Upper lobe of right lung (tissue), 1 donor: ENCODE data around the gene EHBP1. TPM values are rescaled to one million over a fixed set of nuclear protein-coding genes. Genes with fewer than 3 reads are reported as not detected.

Experiments used
- ATAC-seq: fragments of 200-7000 bp; cut with Tn5 transposase; one replicate; pipeline ENCODE4 v1.9.1; 2020; ENCODE audit warnings: mild to moderate bottlenecking, moderate library complexity
- DNase-seq: peaks from one replicate; pipeline ENCODE4 v3.0.0-alpha.2; 2020
- H3K27ac ChIP-seq: fragments of 200-600 bp; one replicate; pipeline ENCODE4 v1.8.0; 2022
- H3K27me3 ChIP-seq: fragments of 200-600 bp; one replicate; pipeline ENCODE4 v1.8.0; 2022; ENCODE audit warnings: mild to moderate bottlenecking
- H3K36me3 ChIP-seq: fragments of 200-600 bp; one replicate; pipeline ENCODE4 v1.8.0; 2022
- H3K4me1 ChIP-seq: fragments of 200-600 bp; one replicate; pipeline ENCODE4 v1.8.0; 2022
- H3K4me3 ChIP-seq: fragments of 200-600 bp; one replicate; pipeline ENCODE4 v1.8.0; 2022; ENCODE audit warnings: mild to moderate bottlenecking
- H3K9me3 ChIP-seq: fragments of 200-600 bp; one replicate; pipeline ENCODE4 v1.8.0; 2022
- intact Hi-C: fragments of 100-400 bp; cut with DNase I; formaldehyde crosslinking; loops from one replicate; pipeline ENCODE4 v1.11.0; 2022
- total RNA-seq: library from RNA; stranded (reverse); fragmentation: NEBNext Ultra II Directional; extraction: Animal tissue kit (Norgen Biotek cat#: 25700); gene quantifications from one replicate; pipeline ENCODE4 v1.2.1, GENCODE V29; 2021
- TF ChIP-seq, protein P1 (sequence below): fragments of 200-600 bp; IDR thresholded peaks from one replicate; pipeline ENCODE4 v1.8.0; 2022; ENCODE audit warnings: antibody characterized with exemption
- donor health status: DM: no; HTN: yes; CAD: no; lungs with severe emphysema.

The EHBP1 gene
- total RNA-seq, 1 donor from 2014 or later: 46.7 TPM

DNA sequence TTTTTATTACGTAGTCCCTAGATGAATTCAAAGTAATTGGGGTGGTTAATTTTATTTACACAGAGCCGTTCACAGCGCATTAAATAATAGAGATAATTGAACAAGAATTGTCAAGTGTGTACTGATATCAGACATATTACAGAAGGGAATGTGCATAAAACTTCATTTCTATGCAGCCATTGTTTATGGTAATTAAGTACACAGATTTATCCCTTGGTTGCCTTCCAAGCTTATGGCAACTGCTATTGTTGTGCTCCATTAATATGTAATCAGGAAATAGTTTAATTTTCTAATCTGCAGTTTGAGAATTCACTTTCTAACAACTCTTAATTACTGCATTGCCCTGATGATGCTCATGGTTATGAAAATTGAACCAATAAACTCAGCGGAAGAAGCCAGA lies 297.8 kb downstream of the EHBP1 start:
- no peaks in the 10 kb centered on the region for H3K27me3 ChIP-seq
- no peaks in the 10 kb centered on the region for H3K4me1 ChIP-seq
- no peak overlapping the region for H3K27ac ChIP-seq
- no peak overlapping the region for H3K4me3 ChIP-seq
- intact Hi-C loops: no loop called here
- no peaks in the 10 kb centered on the region for H3K9me3 ChIP-seq
- H3K36me3 ChIP-seq: no peaks in the 10 kb centered on the region
- ATAC-seq: no peak
- TF ChIP-seq, protein P1, sequence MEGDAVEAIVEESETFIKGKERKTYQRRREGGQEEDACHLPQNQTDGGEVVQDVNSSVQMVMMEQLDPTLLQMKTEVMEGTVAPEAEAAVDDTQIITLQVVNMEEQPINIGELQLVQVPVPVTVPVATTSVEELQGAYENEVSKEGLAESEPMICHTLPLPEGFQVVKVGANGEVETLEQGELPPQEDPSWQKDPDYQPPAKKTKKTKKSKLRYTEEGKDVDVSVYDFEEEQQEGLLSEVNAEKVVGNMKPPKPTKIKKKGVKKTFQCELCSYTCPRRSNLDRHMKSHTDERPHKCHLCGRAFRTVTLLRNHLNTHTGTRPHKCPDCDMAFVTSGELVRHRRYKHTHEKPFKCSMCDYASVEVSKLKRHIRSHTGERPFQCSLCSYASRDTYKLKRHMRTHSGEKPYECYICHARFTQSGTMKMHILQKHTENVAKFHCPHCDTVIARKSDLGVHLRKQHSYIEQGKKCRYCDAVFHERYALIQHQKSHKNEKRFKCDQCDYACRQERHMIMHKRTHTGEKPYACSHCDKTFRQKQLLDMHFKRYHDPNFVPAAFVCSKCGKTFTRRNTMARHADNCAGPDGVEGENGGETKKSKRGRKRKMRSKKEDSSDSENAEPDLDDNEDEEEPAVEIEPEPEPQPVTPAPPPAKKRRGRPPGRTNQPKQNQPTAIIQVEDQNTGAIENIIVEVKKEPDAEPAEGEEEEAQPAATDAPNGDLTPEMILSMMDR: no peak
- no peak for DNase-seq

DNA sequence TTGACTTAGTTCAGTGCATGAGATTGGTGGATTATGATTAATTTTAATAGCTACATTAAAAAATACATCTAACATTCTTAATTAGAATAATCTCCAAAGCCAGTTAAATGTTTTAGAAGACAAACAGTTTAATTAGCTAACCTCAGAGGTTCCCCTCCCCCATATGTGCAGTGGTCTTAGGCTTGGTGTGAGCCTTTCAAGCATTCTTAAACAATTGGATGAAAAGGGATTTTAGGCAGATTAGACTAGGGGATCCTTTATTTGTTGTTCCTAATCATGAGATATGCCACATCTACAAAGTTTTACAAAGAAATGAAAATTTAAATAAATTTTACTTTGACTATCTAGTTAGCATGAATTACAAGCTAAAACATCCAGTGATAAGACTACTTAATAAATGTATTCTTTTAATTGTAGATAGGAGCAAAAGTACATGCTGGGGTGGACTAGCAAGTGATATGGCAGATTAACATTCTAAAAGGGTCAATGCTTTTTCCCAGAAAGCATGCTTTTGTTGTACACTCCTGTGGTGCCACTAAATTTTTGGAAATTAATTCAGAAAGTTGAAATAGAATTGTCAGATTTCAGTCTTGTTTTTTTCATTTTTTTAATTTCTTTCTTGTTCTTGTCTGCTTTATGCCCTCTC lies 302.4 kb downstream of the EHBP1 start:
- TF ChIP-seq, protein P1: no peak

DNA sequence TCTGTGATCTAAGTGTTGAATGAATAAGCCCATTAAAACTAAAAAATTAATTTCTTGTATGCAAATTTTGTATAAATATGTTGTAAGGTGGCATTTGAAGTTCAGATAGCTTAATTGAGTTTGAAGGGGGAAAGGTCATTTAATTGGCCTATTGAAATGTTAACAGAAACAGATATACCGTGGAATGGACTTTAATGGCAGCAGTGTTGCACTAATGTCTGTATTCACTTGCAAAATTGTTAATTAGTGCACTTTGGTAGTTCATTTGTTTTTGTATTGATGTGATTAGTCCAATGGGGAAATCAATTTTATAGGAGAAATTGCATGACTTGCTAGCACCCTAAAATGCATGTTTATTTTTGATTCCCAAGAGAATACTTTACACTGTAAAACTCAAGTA lies 303.3 kb downstream of the EHBP1 start:
- no peaks in the 10 kb centered on the region for H3K9me3 ChIP-seq
- DNase-seq (no peak), ATAC-seq (no peak)
- no peaks in the 10 kb centered on the region for H3K27me3 ChIP-seq
- intact Hi-C loops: no loop called here
- no peak overlapping the region for H3K27ac ChIP-seq
- H3K4me1 ChIP-seq: no peaks in the 10 kb centered on the region
- H3K4me3 ChIP-seq: no peak overlapping the region
- H3K36me3 ChIP-seq: peaks cover 8% of the 10 kb centered on the region
- TF ChIP-seq, protein P1: no peak

More for the DNA sequence above, 302.4 kb downstream of the EHBP1 start:
- no peaks in the 10 kb centered on the region for H3K4me1 ChIP-seq
- intact Hi-C loops: no loop called here
- H3K4me3 ChIP-seq: no peak overlapping the region
- peaks cover 1% of the 10 kb centered on the region for H3K36me3 ChIP-seq
- no peak overlapping the region for H3K27ac ChIP-seq
- no peaks in the 10 kb centered on the region for H3K9me3 ChIP-seq
- no peaks in the 10 kb centered on the region for H3K27me3 ChIP-seq
- ATAC-seq (no peak), DNase-seq (no peak)

DNA sequence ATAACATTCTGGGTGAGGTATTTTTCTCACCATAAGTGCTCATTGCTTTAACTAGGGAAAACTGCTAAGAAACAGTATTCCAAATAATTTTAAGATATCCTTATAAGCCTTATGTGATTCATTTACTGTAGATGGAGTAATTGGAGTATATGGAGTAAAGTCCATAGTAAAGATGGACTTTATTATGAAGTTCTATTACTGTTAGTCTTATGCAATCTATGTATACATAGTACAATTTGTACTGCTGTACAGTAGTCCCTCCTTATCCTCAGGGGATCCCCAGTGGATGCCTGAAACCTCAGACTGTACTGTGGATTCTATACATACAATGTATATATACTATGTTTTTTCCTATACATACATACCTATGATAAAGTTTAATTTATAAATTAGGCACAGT lies 304.0 kb downstream of the EHBP1 start:
- no peak for ATAC-seq
- intact Hi-C loops: no loop called here
- no peak overlapping the region for H3K4me3 ChIP-seq
- H3K9me3 ChIP-seq: no peaks in the 10 kb centered on the region
- H3K36me3 ChIP-seq: peaks cover 8% of the 10 kb centered on the region
- no peaks in the 10 kb centered on the region for H3K4me1 ChIP-seq
- no peak overlapping the region for H3K27ac ChIP-seq
- TF ChIP-seq, protein P1: no peak
- H3K27me3 ChIP-seq: no peaks in the 10 kb centered on the region
- DNase-seq: no peak

DNA sequence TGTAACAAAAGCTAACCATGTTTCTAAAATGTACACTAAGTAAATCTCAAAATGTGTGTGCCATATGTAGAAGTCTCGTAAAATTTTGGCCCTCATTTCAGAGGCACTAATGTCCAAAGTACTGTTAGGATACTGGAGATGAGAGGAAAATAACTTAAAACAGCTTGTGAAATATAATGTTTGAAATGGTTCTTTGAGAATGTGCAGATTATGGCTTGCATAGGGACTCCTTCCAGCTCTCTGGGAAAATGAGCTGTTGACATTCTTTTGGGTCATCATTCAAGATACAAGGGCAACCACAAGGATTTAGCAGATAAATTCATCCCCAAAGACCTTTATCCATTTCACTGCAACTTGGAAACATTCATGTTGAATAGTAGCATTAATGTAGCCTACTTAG lies 307.0 kb downstream of the EHBP1 start:
- no peak overlapping the region for H3K4me3 ChIP-seq
- intact Hi-C loops: no loop called here
- ATAC-seq (no peak), DNase-seq (no peak)
- TF ChIP-seq, protein P1: no peak
- peaks cover 8% of the 10 kb centered on the region for H3K36me3 ChIP-seq
- H3K27ac ChIP-seq: no peak overlapping the region
- no peaks in the 10 kb centered on the region for H3K4me1 ChIP-seq
- H3K9me3 ChIP-seq: no peaks in the 10 kb centered on the region
- no peaks in the 10 kb centered on the region for H3K27me3 ChIP-seq

DNA sequence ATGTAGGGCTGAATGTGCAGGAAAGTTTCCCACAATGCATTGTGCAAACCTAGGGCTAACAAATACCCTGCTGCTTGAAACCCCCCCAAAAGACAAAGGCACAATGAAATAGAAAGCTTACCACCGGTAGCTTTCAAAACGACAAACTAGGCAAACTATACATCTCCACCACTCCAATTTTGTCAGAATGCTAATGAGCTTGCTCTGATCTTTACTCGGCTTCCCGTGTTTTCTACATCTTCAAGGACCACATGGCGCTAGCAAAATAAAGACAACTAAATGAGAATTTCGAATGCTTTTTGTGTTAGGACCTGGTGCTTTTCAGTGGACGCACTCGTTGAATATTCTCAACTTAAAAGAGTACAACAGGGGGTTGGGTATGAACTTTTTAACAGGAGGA lies 307.9 kb downstream of the EHBP1 start:
- Histone ChIP-seq H3K9me3 (no peaks in the 10 kb centered on the region), H3K27ac (no peak overlapping the region), H3K4me3 (no peak overlapping the region), H3K36me3 (peaks cover 8% of the 10 kb centered on the region), H3K27me3 (no peaks in the 10 kb centered on the region), H3K4me1 (no peaks in the 10 kb centered on the region)
- TF ChIP-seq, protein P1: no peak
- no peak for DNase-seq
- intact Hi-C loops: no loop called here
- no peak for ATAC-seq
